ENCODE results near the gene CLDN22. TPM values are rescaled to one million over a fixed set of nuclear protein-coding genes. Genes with fewer than 3 reads are reported as not detected.

CLDN22 gene
- total and polyA plus RNA-seq, 3 donors from 2014 or later, result not detected

DNA sequence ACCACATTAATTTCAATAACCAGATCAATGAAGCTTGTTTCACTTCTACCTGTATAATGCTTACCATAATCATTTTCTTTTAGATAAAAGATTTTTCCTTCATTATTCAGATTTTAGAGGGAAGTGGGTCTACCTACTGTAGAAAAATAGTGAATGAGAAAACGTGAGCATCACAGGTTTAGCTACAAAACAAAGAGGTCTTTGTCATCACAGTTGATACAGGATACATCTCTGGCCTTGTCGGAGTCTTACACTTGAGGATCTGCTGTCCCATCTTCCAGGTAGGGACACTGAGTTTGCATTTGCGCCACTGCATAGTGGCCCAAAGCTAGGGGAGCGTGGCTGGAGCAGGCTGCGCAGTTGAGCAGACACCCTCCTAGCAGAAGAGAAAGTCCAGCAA is 1.4 kb upstream of the CLDN22 start:
- WGBS, 2 donors, result 77 to 82% methylated on average over 5 of the region's 5 CpGs
- intact Hi-C loops (cut with DNase I; ENCODE audit: low total_unique reads), result no loop called here
- Histone ChIP-seq H3K9me3 (no peaks in the 10 kb centered on the region), H3K4me1 (no peaks in the 10 kb centered on the region), H3K27me3 (no peaks in the 10 kb centered on the region), H3K4me3 (no peak overlapping the region), H3K36me3 (ENCODE audit: low read depth, missing control alignments) (no peaks in the 10 kb centered on the region), H3K27ac (no peak overlapping the region)
- no peak for TF ChIP-seq POLR2A (IDR thresholded peaks at IDR 0.05)
- TF ChIP-seq, protein P1, sequence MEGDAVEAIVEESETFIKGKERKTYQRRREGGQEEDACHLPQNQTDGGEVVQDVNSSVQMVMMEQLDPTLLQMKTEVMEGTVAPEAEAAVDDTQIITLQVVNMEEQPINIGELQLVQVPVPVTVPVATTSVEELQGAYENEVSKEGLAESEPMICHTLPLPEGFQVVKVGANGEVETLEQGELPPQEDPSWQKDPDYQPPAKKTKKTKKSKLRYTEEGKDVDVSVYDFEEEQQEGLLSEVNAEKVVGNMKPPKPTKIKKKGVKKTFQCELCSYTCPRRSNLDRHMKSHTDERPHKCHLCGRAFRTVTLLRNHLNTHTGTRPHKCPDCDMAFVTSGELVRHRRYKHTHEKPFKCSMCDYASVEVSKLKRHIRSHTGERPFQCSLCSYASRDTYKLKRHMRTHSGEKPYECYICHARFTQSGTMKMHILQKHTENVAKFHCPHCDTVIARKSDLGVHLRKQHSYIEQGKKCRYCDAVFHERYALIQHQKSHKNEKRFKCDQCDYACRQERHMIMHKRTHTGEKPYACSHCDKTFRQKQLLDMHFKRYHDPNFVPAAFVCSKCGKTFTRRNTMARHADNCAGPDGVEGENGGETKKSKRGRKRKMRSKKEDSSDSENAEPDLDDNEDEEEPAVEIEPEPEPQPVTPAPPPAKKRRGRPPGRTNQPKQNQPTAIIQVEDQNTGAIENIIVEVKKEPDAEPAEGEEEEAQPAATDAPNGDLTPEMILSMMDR (IDR thresholded peaks at IDR 0.05), result no peak
- DNase-seq, result no peak

DNA sequence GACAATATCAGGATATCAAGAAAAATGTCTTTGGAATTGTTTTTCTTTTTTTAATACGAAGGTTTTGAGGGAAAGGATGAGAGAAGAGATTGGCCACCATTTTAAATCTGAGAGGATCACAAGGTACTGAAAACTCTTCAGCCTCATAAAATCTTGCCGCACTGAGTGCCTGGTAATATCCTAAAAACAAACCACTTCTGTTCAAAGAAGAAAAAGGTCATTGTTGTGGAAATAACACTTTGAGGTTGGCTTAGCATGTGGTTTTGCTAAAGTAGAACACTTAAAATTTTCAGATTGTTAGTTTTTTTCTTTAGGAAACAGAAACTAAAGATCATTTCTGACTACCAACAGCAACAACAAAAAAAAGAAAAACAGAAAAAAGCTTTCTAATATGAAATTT is 1.0 kb upstream of the CLDN22 start:
- no peak for TF ChIP-seq POLR2A (IDR thresholded peaks at IDR 0.05)
- TF ChIP-seq, protein P1 (IDR thresholded peaks at IDR 0.05), result no peak
- H3K27ac ChIP-seq, result no peak overlapping the region
- 59 to 64% methylated on average over 2 of the region's 2 CpGs for WGBS, 2 donors
- no peaks in the 10 kb centered on the region for H3K4me1 ChIP-seq
- no peaks in the 10 kb centered on the region for H3K9me3 ChIP-seq
- intact Hi-C loops (cut with DNase I; ENCODE audit: low total_unique reads), result no loop called here
- no peaks in the 10 kb centered on the region for H3K36me3 ChIP-seq (ENCODE audit: low read depth, missing control alignments)
- no peaks in the 10 kb centered on the region for H3K27me3 ChIP-seq
- no peak overlapping the region for H3K4me3 ChIP-seq
- no peak for DNase-seq

- no peak for DNase-seq
- intact Hi-C loops (cut with DNase I; ENCODE audit: low total_unique reads), result no loop called here
- H3K27me3 ChIP-seq, result no peaks in the 10 kb centered on the region
Measured at GRCh38 chr4:183318656-183319055, 1.4 kb downstream of the CLDN22 start.

GRCh38 chr4:183314806-183315205 is 5.3 kb downstream of the CLDN22 start:
- H3K4me1 ChIP-seq, result no peaks in the 10 kb centered on the region
- H3K4me3 ChIP-seq, result no peak overlapping the region
- H3K36me3 ChIP-seq (ENCODE audit: low read depth, missing control alignments), result no peaks in the 10 kb centered on the region
- H3K27me3 ChIP-seq, result no peaks in the 10 kb centered on the region
- no peak overlapping the region for H3K27ac ChIP-seq
- no peak for DNase-seq
- H3K9me3 ChIP-seq, result no peaks in the 10 kb centered on the region
- intact Hi-C loops (cut with DNase I; ENCODE audit: low total_unique reads), result no loop called here
- WGBS, 2 donors, result 92 to 97% methylated on average over 9 of the region's 9 CpGs
- no peak for TF ChIP-seq POLR2A (IDR thresholded peaks at IDR 0.05)
- TF ChIP-seq, protein P1 (IDR thresholded peaks at IDR 0.05), result no peak

More at GRCh38 chr4:183318656-183319055, 1.4 kb downstream of the CLDN22 start:
- no peaks in the 10 kb centered on the region for H3K36me3 ChIP-seq (ENCODE audit: low read depth, missing control alignments)
- no peak overlapping the region for H3K27ac ChIP-seq
- H3K4me3 ChIP-seq, result no peak overlapping the region
- 87 to 92% methylated on average over 10 of the region's 10 CpGs for WGBS, 2 donors
- no peaks in the 10 kb centered on the region for H3K4me1 ChIP-seq
- H3K9me3 ChIP-seq, result no peaks in the 10 kb centered on the region
- TF ChIP-seq POLR2A (IDR thresholded peaks at IDR 0.05), result no peak
- TF ChIP-seq, protein P1 (IDR thresholded peaks at IDR 0.05), result no peak

- DNase-seq, result no peak
- WGBS, 2 donors, result 94 to 96% methylated on average over 14 to 15 of the region's 15 CpGs
- H3K27ac ChIP-seq, result no peak overlapping the region
Measured at GRCh38 chr4:183314336-183314735, 5.7 kb downstream of the CLDN22 start.

More at GRCh38 chr4:183314336-183314735, 5.7 kb downstream of the CLDN22 start:
- Histone ChIP-seq H3K4me3 (no peak overlapping the region), H3K4me1 (no peaks in the 10 kb centered on the region), H3K36me3 (ENCODE audit: low read depth, missing control alignments) (no peaks in the 10 kb centered on the region), H3K27me3 (no peaks in the 10 kb centered on the region), H3K9me3 (no peaks in the 10 kb centered on the region)
- no peak for TF ChIP-seq POLR2A (IDR thresholded peaks at IDR 0.05)
- TF ChIP-seq, protein P1 (IDR thresholded peaks at IDR 0.05), result no peak
- intact Hi-C loops (cut with DNase I; ENCODE audit: low total_unique reads), result no loop called here
